HepG2 (cell line): ENCODE measurements around the gene CYLD. TPM values are rescaled to one million over a fixed set of nuclear protein-coding genes. Genes with fewer than 3 reads are reported as not detected.

Experiments used
- GFI1 ChIP-seq: sonication (generic); formaldehyde crosslinking; IDR thresholded peaks from 2 replicates; pipeline ENCODE4 v1.5.0; 2020; ENCODE audit warnings: missing genetic modification reagents, mild to moderate bottlenecking, borderline replicate concordance
- KDM5B ChIP-seq: sonication (generic); formaldehyde crosslinking; IDR thresholded peaks from 2 replicates; pipeline ENCODE4 v1.4.0; 2020; ENCODE audit warnings: missing genetic modification reagents, mild to moderate bottlenecking, borderline replicate concordance
- MLX ChIP-seq: IDR thresholded peaks from 2 replicates; pipeline ENCODE4 v1.6.1; 2016
- MYC ChIP-seq: sonication (generic); formaldehyde crosslinking; IDR thresholded peaks from 2 replicates; pipeline ENCODE4 v1.9.0; 2021; ENCODE audit warnings: missing genetic modification reagents, borderline replicate concordance
- RAD51 ChIP-seq: fragments of 450-650 bp; IDR thresholded peaks from 2 replicates; pipeline ENCODE4 v1.6.1; 2016; ENCODE audit warnings: borderline replicate concordance
- SMAD9 ChIP-seq: sonication (generic); formaldehyde crosslinking; IDR thresholded peaks from 2 replicates; pipeline ENCODE4 v1.5.1; 2020; ENCODE audit warnings: mild to moderate bottlenecking, missing genetic modification reagents
- TFDP2 ChIP-seq: sonication (generic); formaldehyde crosslinking; IDR thresholded peaks from 2 replicates; pipeline ENCODE4 v1.4.0; 2020; ENCODE audit warnings: missing genetic modification reagents
- ZBTB3 ChIP-seq: sonication (generic); formaldehyde crosslinking; IDR thresholded peaks from 2 replicates; pipeline ENCODE4 v1.4.0; 2020; ENCODE audit warnings: low read depth, mild to moderate bottlenecking, moderate library complexity, missing genetic modification reagents, borderline replicate concordance
- ZFX ChIP-seq: sonication (generic); formaldehyde crosslinking; IDR thresholded peaks from 2 replicates; pipeline ENCODE4 v1.4.0; 2020; ENCODE audit warnings: mild to moderate bottlenecking, low read depth, missing genetic modification reagents, moderate library complexity
- ZFY ChIP-seq: sonication (generic); formaldehyde crosslinking; IDR thresholded peaks from 2 replicates; pipeline ENCODE4 v1.4.0; 2020; ENCODE audit warnings: missing genetic modification reagents
- ZNF350 ChIP-seq: sonication (generic); formaldehyde crosslinking; IDR thresholded peaks from 2 replicates; pipeline ENCODE4 v1.4.0; 2020; ENCODE audit warnings: mild to moderate bottlenecking, low read depth, missing genetic modification reagents, borderline replicate concordance
- ZNF598 ChIP-seq: sonication (generic); formaldehyde crosslinking; IDR thresholded peaks from 2 replicates; pipeline ENCODE4 v1.5.1; 2020; ENCODE audit warnings: mild to moderate bottlenecking, missing genetic modification reagents, borderline replicate concordance
- ZNF609 ChIP-seq: sonication (generic); formaldehyde crosslinking; IDR thresholded peaks from 2 replicates; pipeline ENCODE4 v1.4.0; 2020; ENCODE audit warnings: mild to moderate bottlenecking, missing genetic modification reagents, borderline replicate concordance
- ZNF781 ChIP-seq: sonication (generic); formaldehyde crosslinking; IDR thresholded peaks from 2 replicates; pipeline ENCODE4 v1.5.1; 2020; ENCODE audit warnings: borderline replicate concordance, mild to moderate bottlenecking, missing genetic modification reagents; ENCODE audit errors: not compliant biosample characterization
- polyA plus RNA-seq, 8 experiments: library from polyadenylated mRNA; depleted of rRNA in 3 of 8; stranded (reverse) in 7 of 8; unstranded in 1 of 8; fragments of >200 nt; fragmentation: Illumina TruSeq in 4 of 8; extraction: Trizol in 4 of 8; gene quantifications; 2 replicates each; pipeline versions ENCODE4 v1.2.1 to v1.2.3, GENCODE V29; 2011 to 2016; ENCODE audit warnings: low read depth in 4 of 8, missing spikeins in 1 of 8, mixed read lengths in 1 of 8; ENCODE audit not compliant: insufficient read depth in 1 of 8
- total RNA-seq, 5 experiments: library from RNA; depleted of rRNA; stranded (reverse); fragments of >200 nt; fragmentation: Illumina TruSeq; extraction: Trizol; gene quantifications; 2 replicates each; pipeline ENCODE4 v1.2.3, GENCODE V29; 2016; ENCODE audit warnings: low read depth in 1 of 5
- TF ChIP-seq, protein P1 (sequence below): IDR thresholded peaks from 2 replicates; pipeline ENCODE4 v1.6.1; 2016; ENCODE audit warnings: low read depth, control low read depth
- TF ChIP-seq, protein P2 (sequence below): sonication (generic); formaldehyde crosslinking; IDR thresholded peaks from 2 replicates; pipeline ENCODE4 v1.5.0; 2020; ENCODE audit warnings: mild to moderate bottlenecking, missing genetic modification reagents, borderline replicate concordance

The CYLD gene
- total and polyA plus RNA-seq, 2 of the 13 experiments (the other 11 are each of a cell fraction or from before 2014, with no cell fraction given): 6.1 to 11.4 TPM

DNA sequence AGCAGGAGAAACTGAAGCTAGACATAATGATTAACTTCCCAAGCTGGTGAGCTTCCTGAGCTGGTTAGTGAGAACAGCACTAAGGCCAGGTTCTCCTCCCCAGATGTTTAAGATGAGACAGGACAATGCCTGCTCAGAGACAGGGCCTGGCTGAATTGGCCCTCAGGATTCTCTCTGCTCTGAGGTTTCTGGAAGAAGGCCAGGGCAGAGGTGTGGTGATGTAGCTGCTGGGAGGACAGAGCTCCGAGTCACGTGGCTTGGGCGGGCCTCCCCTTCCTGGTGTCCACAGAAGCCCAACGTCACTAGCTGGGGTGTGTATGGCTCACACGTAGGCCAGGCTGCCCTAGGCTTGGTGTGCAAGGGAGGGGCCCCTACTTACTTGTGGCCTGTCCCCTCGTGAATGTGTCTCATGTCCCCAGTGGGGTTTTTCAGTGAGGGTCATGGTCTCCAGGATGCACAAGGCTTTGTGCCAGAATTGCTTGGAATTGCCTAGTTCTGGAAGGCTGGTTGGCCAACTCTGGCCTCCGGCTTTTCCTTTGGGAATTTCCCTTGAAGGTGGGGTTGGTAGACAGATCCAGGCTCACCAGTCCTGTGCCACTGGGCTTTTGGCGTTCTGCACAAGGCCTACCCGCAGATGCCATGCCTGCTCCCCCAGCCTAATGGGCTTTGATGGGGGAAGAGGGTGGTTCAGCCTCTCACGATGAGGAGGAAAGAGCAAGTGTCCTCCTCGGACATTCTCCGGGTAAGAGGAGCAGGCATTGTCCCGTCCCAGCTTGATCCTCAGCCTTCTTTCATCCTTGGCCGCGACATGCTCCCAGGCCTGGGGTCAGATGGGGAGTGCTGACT lies 45.1 kb upstream of the CYLD start (continued):
- 0 out of 2 replicates have a peak, but pooled peaks have one; percentile 19 for TF ChIP-seq TFDP2 (CRISPR knock-in tag)
- peak; percentile 28; the same call in 1 of the 2 replicates for TF ChIP-seq ZNF609 (CRISPR knock-in tag)
- TF ChIP-seq, protein P1, sequence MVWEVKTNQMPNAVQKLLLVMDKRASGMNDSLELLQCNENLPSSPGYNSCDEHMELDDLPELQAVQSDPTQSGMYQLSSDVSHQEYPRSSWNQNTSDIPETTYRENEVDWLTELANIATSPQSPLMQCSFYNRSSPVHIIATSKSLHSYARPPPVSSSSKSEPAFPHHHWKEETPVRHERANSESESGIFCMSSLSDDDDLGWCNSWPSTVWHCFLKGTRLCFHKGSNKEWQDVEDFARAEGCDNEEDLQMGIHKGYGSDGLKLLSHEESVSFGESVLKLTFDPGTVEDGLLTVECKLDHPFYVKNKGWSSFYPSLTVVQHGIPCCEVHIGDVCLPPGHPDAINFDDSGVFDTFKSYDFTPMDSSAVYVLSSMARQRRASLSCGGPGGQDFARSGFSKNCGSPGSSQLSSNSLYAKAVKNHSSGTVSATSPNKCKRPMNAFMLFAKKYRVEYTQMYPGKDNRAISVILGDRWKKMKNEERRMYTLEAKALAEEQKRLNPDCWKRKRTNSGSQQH: no peak
- TF ChIP-seq, protein P2, sequence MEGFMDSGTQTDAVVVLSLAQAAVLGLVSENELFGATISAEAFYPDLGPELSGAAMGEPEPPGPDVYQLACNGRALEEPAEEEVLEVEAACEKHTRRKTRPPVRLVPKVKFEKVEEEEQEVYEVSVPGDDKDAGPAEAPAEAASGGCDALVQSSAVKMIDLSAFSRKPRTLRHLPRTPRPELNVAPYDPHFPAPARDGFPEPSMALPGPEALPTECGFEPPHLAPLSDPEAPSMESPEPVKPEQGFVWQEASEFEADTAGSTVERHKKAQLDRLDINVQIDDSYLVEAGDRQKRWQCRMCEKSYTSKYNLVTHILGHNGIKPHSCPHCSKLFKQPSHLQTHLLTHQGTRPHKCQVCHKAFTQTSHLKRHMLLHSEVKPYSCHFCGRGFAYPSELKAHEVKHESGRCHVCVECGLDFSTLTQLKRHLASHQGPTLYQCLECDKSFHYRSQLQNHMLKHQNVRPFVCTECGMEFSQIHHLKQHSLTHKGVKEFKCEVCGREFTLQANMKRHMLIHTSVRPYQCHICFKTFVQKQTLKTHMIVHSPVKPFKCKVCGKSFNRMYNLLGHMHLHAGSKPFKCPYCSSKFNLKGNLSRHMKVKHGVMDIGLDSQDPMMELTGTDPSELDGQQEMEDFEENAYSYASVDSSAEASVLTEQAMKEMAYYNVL (CRISPR knock-in tag): peak; percentile 0; the same call in 1 of the 2 replicates
- peak; percentile 64 for TF ChIP-seq ZFX (CRISPR knock-in tag)
- TF ChIP-seq ZNF350 (CRISPR knock-in tag): peak; percentile 36; the same call in 1 of the 2 replicates
- peak; percentile 21; the same call in 1 of the 2 replicates for TF ChIP-seq MLX (CRISPR knock-in tag)
- TF ChIP-seq ZNF781 (CRISPR knock-in tag): no peak
- 0 out of 2 replicates have a peak, but pooled peaks have one; percentile 8 for TF ChIP-seq KDM5B (CRISPR knock-in tag)
- TF ChIP-seq GFI1 (CRISPR knock-in tag): no peak
- TF ChIP-seq ZFY (CRISPR knock-in tag): peak; percentile 10; the same call in 1 of the 2 replicates
- TF ChIP-seq ZBTB3 (CRISPR knock-in tag): no peak
- no peak for TF ChIP-seq SMAD9 (CRISPR knock-in tag)
- peak; percentile 72; the same call in 1 of the 2 replicates for TF ChIP-seq RAD51
- TF ChIP-seq ZNF598: peak; percentile 53; the same call in 1 of the 2 replicates
- TF ChIP-seq MYC (CRISPR knock-in tag): peak; percentile 6; the same call in 1 of the 2 replicates
